ENCODE measurements around the gene TRMU. TPM values are rescaled to one million over a fixed set of nuclear protein-coding genes. Genes with fewer than 3 reads are reported as not detected.
A peak's percentile ranks its signal among the peaks of the same experiment; 100 is the strongest.

The TRMU gene
- total RNA-seq, 1 donor from 2014 or later, result 39.0 TPM

DNA sequence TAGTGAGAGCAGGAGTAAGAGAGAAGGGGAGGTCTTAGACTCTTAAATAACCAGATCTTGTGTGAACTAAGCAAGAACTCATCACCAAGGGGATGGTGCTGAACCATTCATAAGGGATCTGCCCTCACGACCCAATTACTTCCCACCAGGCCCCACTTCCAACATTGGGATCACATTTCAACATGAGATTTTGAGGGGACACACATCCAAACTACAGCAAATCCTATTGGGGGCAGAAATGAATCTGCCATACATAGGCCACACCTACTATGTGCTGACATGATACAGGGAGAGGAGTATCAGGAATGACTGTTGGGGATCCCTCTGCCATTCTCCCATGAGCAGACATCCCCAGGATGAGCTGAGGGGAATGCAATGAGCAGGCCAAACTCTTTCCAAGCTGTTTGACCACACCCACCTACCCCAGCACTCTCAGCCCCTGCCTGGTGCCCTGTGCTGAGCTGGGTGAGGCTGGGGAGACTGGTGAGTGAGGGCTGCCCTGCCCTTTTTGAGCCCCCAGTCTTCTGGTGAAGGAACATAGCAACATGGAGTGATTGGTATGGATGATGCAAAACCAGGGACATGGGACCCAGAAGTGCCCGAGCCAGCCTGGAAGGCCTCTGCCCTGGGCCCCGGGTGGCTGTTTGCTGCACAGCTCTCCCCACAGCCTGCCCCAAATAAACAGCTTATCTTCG is 40.1 kb upstream of the TRMU start:
- H3K4me3 ChIP-seq (ENCODE audit: low read depth, low read length), result peak overlapping the region; percentile 79
- no peak for DNase-seq (ENCODE audit: low read depth)
- no peak for TF ChIP-seq CTCF (conservative IDR thresholded peaks at IDR 0.05; ENCODE audit: low read depth, low read length)

DNA sequence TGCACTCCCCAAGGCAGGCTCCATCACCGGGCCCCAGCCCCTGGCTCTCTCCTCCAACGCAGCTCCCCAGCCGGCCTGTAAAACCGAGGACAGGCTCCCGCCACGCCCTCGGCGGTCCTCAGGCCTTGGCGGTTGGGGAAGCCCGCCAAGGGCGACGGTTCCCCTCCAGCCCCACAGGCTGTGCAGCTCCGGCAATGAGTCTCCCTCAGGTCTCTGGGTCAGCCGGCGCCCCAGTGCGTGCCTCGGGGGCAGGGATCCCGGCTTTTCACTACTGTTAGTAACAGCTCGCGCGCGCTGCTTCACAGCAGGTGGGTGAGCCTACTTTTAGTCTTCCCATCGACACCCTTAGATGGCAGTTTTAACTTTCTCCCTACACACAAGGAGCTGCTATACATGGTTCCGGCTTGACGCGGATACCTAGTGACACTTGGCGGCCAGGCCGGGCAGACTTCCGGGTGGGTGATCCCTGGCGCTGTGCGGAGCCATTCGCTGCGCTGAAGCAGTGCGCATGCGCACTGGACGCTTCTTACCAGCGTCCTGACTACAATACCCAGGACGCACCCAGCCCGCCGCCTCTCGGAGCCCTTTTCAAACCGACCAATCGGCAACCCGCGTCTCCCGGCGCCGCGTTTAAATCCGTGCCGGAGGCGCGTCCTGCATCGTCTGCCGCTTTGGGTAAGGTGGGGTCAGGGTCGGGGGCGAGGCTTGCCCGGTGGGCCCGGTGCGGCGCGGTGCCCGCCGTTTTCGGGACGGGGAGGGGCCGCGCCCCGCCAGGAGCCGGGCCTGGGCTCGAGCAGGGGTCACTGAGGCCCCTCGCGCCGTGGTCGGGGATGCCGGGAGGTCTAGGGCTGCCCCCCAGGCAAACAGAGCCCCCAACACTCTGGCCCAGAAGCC is 39.0 kb upstream of the TRMU start, which contains the start of gene GTSE1:
Gene GTSE1 (plus strand): TSS at position 614 of the 894 bp plus-strand sequence. CDS start 531 bp downstream, outside the sequence.
- peak; percentile 61 for DNase-seq (ENCODE audit: low read depth)
- TF ChIP-seq CTCF (conservative IDR thresholded peaks at IDR 0.05; ENCODE audit: low read depth, low read length), result peak; percentile 30
- H3K4me3 ChIP-seq (ENCODE audit: low read depth, low read length), result peak within 1 kb of the TSS; percentile 79

- DNase-seq (ENCODE audit: low read depth), result no peak
- H3K4me3 ChIP-seq (ENCODE audit: low read depth, low read length), result peak overlapping the region; percentile 79
- TF ChIP-seq CTCF (conservative IDR thresholded peaks at IDR 0.05; ENCODE audit: low read depth, low read length), result no peak
Observed at GRCh38 chr22:46297151-46297812, 38.2 kb upstream of the TRMU start.

- no peak overlapping the region for H3K4me3 ChIP-seq (ENCODE audit: low read depth, low read length)
- TF ChIP-seq CTCF (conservative IDR thresholded peaks at IDR 0.05; ENCODE audit: low read depth, low read length), result no peak
- no peak for DNase-seq (ENCODE audit: low read depth)
Observed at GRCh38 chr22:46299101-46299500, 36.4 kb upstream of the TRMU start.

DNA sequence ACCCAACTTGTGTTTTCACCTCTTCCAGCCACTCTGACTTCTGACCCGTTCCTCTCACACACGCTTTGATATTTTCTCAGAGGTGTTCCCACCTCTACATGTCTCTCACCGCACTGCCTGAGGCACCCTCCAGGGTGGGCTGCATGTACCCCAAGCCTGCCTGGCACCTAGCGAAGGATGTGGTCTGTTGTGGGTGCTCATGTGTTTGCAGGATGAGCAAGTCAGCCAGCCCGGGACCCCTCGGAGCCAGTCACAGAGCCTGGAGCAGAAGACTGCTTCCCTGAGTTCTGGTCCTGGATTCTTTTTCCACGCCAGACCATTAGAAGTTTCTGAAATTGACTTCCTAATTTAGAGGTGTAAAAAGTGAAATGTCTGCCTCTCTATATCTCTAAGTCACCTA is 35.0 kb upstream of the TRMU start:
- no peak for DNase-seq (ENCODE audit: low read depth)
- H3K4me3 ChIP-seq (ENCODE audit: low read depth, low read length), result no peak overlapping the region
- no peak for TF ChIP-seq CTCF (conservative IDR thresholded peaks at IDR 0.05; ENCODE audit: low read depth, low read length)

DNA sequence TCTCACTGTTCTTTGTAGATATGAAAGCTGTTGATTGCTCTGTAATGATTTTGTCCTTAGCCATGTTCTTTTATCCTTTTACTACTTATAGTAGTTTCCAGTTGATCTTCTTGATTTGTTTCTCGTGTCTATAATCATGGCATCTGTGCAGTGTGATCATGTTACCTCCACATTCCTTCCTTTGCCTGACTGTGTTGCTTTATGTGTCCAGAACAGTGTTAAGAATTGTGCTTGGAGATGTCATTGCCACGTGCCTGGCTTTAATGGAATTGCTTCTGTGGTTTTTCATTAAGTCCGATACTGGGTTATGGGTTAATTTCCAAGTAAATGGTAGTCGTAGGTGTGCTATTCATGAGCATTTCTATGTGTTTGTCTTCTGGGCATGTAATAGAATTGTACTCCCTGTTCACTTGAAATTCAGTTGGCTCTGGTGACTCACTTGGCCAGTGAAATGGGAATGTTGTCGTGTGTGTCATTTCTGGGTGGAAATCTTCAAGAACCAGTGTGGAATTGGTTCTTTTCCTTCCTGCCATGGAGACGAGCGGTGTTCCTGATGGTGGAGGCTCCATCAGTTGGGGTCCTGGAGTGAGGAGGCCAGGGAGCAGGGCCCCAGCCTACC is 32.1 kb upstream of the TRMU start:
- DNase-seq (ENCODE audit: low read depth), result no peak
- no peak for TF ChIP-seq CTCF (conservative IDR thresholded peaks at IDR 0.05; ENCODE audit: low read depth, low read length)
- H3K4me3 ChIP-seq (ENCODE audit: low read depth, low read length), result no peak overlapping the region

All from epithelial cell of proximal tubule (primary cell).